ENCODE data around the gene OR2T35.

GRCh38 chr1:248625971-248626370 lies 19.1 kb downstream of the OR2T35 start:
- no peak for TF ChIP-seq ZBTB7A (IDR thresholded peaks at IDR 0.05; ENCODE audit: low read depth)
- TF ChIP-seq TCF12 (IDR thresholded peaks at IDR 0.05; ENCODE audit: low read depth), result no peak
- TF ChIP-seq TAF1 (IDR thresholded peaks at IDR 0.05; ENCODE audit: low read depth), result no peak
- TF ChIP-seq FOXM1 (IDR thresholded peaks at IDR 0.05; ENCODE audit: borderline replicate concordance, low read depth), result no peak
- TF ChIP-seq RAD21 (IDR thresholded peaks at IDR 0.05; ENCODE audit: low read depth), result no peak
